Cardiac septum (tissue), 1 donor: ENCODE measurements around the gene CA12. TPM values are rescaled to one million over a fixed set of nuclear protein-coding genes. Genes with fewer than 3 reads are reported as not detected.
A peak's percentile ranks its signal among the peaks of the same experiment; 100 is the strongest.

ENCODE experiments used
- DNase-seq: peaks from one replicate; pipeline ENCODE4 v3.0.0-alpha.2; 2020; ENCODE audit warnings: low spot score
- intact Hi-C: fragments of 100-400 bp; cut with DNase I; formaldehyde crosslinking; loops from one replicate; pipeline ENCODE4 v1.14.0; 2022
- total RNA-seq: library from RNA; stranded (reverse); fragmentation: NEBNext Ultra II Directional; extraction: Animal tissue kit (Norgen Biotek cat#: 25700); gene quantifications from one replicate; pipeline ENCODE4 v1.2.1, GENCODE V29; 2021
- donor health status: DM: no; HTN: no; CAD: no.

CA12 gene
- total RNA-seq, 1 donor from 2014 or later = 0.11 TPM

DNA sequence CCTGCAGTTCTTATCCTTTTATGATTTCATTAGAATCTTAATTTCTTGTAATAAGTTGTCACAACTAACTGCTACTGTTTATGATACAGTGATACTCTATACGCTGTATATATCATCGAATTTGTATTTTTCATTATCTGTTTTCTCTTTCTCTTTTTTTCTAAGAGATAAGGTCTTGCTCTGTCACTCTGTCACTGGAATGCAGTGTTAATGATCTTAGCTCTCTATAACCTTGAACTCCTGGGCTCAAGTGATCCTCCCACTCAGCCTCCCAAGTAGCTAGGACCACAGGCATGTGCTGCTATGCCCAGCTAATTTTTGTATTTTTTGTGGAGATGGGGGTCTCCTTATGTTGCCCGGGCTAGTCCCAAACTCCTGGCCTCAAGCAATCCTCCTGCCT is 89.4 kb downstream of the CA12 start:
- intact Hi-C loops = loop anchor here (10.0 kb wide), 1 partner anchor 313 kb away; no protein-coding TSS in a partner anchor
- no peak for DNase-seq

DNA sequence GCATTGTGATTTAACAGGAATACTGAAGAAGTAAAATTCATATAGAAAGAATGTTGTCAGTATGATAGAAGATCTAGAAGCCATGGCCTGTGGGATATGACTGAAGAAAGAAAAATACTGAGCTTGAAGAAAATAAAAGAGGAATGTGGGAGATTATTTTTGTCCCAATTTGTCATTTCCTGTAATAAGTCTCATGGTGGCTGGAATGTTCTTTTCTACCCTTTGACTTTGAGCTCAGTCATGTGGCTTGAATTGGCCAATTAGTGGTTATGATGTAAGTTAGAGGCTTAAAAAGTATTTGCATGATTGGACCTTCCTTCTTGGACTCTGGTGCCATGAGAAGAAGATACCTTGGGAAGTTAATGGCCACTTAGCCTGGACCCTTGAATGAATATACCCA is 90.1 kb downstream of the CA12 start:
- intact Hi-C loops = loop anchor here (10.0 kb wide), 1 partner anchor 313 kb away; no protein-coding TSS in a partner anchor
- DNase-seq = no peak

DNA sequence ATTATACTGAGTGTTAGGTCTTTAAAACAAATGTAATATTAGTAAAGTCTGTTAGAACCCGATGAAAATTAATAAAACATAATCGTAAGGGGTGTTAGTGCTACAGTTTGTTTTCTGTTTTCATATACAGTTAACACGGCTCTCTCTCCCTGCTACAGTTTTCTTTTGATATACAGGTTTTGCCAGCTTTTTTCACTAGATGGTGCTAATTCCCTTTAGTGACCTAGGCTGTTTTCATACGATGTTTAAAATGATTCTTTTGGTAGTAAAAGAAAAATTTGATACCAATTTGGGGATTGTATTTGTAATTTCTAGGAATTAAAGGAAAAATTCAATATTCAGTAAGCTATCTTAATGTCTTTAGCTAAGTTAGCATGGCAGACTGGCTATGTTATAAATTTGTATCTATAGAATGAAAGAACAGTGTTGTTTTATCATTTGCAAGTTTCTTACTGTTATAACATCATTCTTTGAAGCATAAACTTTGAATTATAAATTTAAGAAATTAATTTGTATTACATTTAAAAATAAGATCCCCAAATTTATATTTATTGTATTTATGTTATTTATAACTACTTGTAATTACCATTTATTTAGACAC is 92.8 kb downstream of the CA12 start:
- no peak for DNase-seq
- intact Hi-C loops = no loop called here

DNA sequence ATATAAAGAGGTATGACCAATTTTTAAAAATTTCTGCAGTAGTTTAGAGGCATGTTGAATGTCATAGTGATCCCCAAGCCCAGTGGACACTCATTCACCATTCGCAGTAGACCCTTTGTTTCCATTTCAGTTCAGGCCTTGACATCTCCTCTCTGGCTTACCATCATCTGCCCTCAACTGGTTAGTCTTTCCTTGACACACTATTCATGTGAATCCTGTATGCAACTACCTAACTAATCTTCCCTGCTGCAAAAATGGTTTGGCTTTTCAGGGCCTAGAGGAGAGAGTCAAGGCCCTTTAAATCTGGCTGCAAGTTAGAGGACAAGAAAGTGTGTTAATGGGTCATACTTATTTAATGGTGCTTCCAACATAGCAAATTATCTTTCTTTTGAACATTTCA is 93.3 kb downstream of the CA12 start:
- intact Hi-C loops = no loop called here

DNA sequence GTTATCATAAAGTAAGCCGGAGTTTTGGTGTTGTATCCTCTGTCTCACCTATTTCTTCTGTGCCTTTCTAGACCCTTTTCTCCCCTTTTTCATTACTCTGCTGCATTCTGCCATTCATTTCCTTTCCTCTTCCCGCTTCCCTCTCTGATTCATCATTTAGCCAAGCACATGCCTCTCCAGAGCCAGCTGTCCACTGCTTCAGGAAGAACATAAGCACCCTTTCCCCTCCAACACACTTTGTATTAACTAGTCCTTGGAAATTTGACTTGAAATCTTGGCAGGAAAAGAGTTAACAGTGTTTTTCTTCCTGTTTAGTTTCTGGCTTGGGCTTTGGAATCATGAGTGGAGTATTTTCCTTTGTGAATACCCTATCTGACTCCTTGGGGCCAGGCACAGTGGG is 94.5 kb downstream of the CA12 start:
- DNase-seq = no peak
- intact Hi-C loops = no loop called here

More for the DNA sequence above, 93.3 kb downstream of the CA12 start:
- no peak for DNase-seq

DNA sequence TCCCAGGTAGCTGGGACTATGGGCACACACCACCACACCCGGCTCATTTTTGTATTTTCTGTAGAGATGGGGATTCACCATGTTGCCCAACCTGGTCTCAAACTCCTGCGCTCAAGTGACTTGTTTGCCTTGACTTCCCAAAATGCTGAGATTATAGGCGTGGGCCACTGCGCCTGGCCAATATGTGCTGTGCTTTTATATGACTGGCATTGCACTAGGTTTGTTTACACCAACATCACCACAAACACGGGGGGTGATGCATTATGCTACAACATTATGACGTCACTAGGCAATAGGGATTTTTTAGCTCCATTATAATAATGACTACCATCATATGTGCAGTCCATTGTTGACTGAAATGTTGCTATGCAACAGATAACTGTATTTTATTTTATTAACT is 97.3 kb downstream of the CA12 start:
- intact Hi-C loops = no loop called here
- no peak for DNase-seq

DNA sequence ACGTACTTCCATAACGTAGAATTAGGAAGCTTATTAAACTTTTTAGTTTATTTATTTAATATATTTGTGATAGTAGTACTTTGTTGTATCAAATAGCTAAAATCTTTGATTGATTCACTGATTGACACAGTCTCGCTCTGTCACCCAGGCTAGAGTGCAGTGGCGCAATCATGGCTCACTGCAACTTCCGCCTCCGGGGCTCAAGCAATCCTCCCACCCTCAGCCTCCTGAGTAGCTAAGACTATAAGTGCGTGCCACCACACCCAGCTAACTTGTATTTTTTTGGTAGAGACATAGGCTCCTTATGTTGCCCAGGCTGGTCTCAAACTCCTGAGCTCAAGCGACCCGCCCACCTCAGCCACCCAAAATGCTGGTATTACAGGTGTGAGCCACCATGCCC is 98.5 kb downstream of the CA12 start:
- intact Hi-C loops = no loop called here
- peak; percentile 87 for DNase-seq

DNA sequence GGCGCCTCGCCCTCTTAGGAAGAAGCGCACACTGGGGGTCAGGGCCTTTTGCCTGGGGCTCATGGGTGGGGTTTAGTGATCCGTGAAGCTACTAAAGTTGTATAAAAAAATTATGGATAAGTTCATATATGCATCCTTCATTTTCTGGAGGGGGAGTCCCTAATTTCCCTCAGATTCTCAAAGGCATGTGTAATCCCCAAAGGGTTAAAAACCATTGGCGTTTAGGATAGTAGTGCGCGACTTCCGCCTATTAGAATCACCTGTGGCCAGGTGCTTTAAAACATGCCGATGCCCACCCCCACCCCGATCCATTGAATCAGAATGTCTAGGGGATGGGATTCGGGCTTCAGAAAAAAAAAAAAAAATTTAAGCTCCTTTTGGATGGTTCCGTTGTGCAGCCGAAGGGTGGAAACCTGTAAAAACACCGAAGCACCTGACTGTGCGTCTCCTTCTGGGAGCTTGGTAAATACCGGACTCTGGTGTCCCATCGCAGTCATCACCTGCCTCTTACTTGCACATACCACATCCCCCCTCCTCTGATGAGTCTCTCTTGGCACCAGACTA is 103.7 kb downstream of the CA12 start:
- intact Hi-C loops = loop anchor here (5.0 to 10.0 kb wide), 4 partner anchors 91 to 233 kb away; partner anchors contain the start of genes LACTB, RAB8B, RPS27L and TPM1
- no peak for DNase-seq

DNA sequence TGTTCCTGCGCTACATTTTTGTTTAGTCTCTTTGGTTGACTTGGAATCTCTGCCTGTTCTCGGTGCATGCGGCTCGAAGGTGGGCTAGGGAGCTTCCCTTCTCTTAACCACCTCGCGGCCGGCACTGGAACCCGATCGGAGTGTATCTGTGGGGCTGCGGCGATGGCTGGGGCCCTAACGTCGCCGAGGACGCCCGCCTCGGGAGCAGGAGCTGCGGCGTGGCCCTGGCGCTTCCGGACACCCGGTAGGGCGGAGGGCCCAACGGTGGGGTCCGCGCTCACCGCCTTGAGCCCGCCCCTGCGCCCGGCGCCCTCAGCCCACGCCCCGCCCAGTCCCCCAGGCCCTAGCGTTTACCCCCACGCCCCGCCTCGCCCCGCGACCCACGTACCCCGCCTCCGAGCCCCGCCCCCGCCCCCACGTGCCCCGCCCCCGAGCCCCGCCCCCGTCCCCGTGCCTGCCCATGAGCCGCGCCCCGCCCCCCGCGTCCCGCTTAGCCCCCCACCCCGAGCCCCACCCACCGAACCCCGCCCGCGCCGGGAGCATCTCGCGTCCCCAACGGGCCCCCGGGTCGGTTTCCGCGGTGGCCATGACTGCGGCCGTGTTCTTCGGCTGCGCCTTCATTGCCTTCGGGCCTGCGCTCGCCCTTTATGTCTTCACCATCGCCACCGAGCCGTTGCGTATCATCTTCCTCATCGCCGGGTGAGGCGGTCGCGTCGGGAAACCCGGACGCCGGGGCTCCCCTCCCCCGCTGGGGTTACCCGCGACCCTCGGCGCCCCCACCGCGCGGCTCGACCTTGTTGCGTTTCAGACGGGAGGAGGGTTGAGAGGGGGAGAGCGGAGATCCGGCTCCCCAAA is 104.4 kb downstream of the CA12 start, which contains the start of gene APH1B:
APH1B (plus strand) TSS at position 568 of the 855 bp plus-strand sequence; CDS start at position 587, 19 bp downstream.
- peak; percentile 91 for DNase-seq
- intact Hi-C loops = loop anchor here (5.0 to 10.0 kb wide), 4 partner anchors 90 to 232 kb away; partner anchors contain the start of genes LACTB, RAB8B, RPS27L and TPM1

DNA sequence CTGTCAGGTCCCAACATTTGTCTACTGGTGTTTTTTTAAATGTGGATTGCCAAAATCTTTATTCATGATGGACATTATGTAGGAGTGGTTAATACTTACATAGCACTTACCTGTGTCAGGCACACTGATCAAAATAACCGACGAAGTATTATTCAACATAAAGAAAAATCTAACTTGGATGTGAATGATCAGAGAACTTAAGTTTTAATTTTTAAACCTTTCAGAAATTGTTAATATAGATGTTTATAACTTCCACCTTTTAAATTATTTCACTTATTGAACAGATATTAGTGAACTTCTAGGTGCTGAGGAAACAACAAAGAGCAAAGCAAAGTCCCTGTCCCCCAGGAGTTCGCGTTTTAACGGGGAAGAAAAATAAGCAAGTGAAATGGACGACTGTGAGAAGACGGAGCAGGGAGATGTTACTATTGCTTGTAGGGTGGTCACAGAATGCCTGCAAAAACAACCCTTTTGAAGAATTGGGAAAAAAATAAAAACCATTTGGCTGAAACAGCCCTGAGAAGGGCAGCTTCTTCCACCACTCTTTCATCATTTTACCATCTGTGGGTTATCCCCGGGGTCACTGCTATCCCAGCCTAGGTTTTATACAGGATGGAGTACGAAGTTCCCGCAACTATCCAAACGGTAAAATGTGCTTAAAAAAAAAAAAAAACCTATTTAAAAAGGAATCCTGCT is 105.2 kb downstream of the CA12 start:
- DNase-seq = no peak
- intact Hi-C loops = loop anchor here (5.0 to 10.0 kb wide), 4 partner anchors 89 to 232 kb away; partner anchors contain the start of genes LACTB, RAB8B, RPS27L and TPM1

DNA sequence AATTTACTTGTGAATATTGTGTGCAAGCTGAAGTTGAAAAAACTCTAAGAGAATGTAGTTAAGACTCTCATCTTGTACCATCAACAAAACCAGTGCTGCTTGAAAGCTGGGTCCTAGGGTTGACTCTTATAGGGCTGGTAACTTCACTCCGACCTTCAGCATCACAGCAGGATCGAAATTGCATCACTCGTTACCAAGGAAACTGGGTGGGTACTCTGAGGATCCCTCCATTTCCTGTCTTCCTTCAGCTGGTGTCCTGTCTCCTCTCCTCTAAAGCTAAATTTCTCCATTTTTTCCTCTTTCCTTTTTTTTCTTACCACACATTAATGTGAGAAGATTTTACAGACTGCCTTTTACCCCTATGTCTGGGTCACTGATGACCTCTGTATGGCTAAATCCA is 107.2 kb downstream of the CA12 start:
- no peak for DNase-seq
- intact Hi-C loops = loop anchor here (10.0 kb wide), 1 partner anchor 230 kb away; the partner anchor contains the start of gene TPM1

Other genes starting within 250 kb of the CA12 start
- 104 TPM for gene RPS27L, start 224.4 kb downstream of the CA12 start, total RNA-seq
- gene RAB8B, start 192.2 kb downstream of the CA12 start, total RNA-seq = 8.7 TPM
- gene APH1B, start 104.2 kb downstream of the CA12 start, total RNA-seq = 7.7 TPM
- gene USP3, start 122.7 kb upstream of the CA12 start, total RNA-seq = 16.2 TPM
- gene FBXL22, start 215.5 kb upstream of the CA12 start, total RNA-seq = 23.1 TPM